ENCODE measurements around the gene TTC7B. TPM values are rescaled to one million over a fixed set of nuclear protein-coding genes. Genes with fewer than 3 reads are reported as not detected.

Gene TTC7B
- total and polyA plus RNA-seq, 2 donors (not counting 3 experiments of a cell fraction or from before 2014, with no cell fraction given): 46.8 to 76.5 TPM

DNA sequence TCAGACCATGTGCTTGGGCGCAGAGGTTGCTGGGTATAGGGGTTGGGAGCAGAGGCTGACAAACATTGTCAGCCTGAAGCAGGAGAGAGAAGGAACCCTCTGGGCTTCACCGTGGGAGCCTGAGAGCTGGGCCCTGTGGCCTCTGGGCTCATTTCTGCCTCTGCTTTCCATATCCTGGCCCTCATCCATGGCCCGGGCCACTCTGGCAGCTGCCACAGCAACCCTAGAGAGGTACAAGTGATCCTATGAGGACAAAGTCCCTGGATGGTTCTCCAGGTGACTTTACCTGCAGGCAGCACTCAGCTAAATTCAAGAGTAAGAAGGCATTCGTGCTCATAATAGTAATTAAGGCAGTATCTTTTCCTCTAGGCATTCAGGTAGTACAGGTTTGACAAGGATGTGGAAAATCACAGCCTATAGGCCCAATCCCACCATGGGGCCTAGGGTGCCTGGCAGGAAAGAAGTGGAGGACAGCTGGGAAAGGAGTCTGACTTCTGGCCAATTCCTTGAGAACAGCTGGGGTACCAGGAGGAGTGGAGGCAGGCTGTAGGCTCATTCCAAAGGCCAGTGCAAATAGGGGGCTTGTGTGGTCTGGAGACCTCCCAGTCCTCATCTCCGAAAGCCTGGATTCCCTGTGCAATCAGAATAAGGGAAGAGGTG, 3.6 kb upstream of the TTC7B start:
- ChIA-PET CTCF (interaction anchor here (1.1 to 1.7 kb wide), 4 partner anchors 13 to 68 kb away, joined by 3 to 4 read pairs (median 3); no protein-coding TSS in a partner anchor), POLR2A (no interaction called here)
- FAIRE-seq (no peak), DNase-seq (ENCODE audit: low read depth, low spot score) (no peak)
- Histone ChIP-seq H3K9me1 (replicated peaks; ENCODE audit: control insufficient read depth, extremely low read depth, insufficient read depth, low read length) (no peaks in the 10 kb centered on the region), H3K4me2 (ENCODE audit: insufficient read depth, low read length) (no peak overlapping the region), H4K20me1 (replicated peaks; ENCODE audit: control insufficient read depth, extremely low read depth, insufficient read depth, low read length) (no peaks in the 10 kb centered on the region), H2AFZ (ENCODE audit: low read depth, low read length) (no peak overlapping the region), H3K4me1 (ENCODE audit: control insufficient read depth, extremely low read depth, insufficient read depth, low read length) (peaks cover 7% of the 10 kb centered on the region), H3K4me3 (replicated peaks in 1 of 3; ENCODE audit: insufficient read depth in 1 of 3, low read depth in 1 of 3, low read length in 3 of 3) (no peak overlapping the region), H3K9me3 (replicated peaks; ENCODE audit: control insufficient read depth, insufficient read depth, low read length) (no peaks in the 10 kb centered on the region), H3K9ac (replicated peaks; ENCODE audit: extremely low read depth, insufficient read depth, low read length) (no peak overlapping the region), H3K27ac (ENCODE audit: insufficient read depth, low read depth, low read length) (no peak overlapping the region), H3K36me3 (ENCODE audit: control insufficient read depth in 2 of 2, extremely low read depth in 1 of 2, insufficient read depth in 2 of 2, low read length in 2 of 2) (no peaks in the 10 kb centered on the region), H3K27me3 (ENCODE audit: control insufficient read depth in 2 of 2, insufficient read depth in 2 of 2, low read length in 2 of 2) (no peaks in the 10 kb centered on the region), H3K79me2 (ENCODE audit: control insufficient read depth, insufficient read depth, low read length) (peaks cover 9% of the 10 kb centered on the region)
- no TSS peak for BruUV-seq (replicated peaks)
- dilution Hi-C loops (cut with MboI; ENCODE audit: extremely low pct_ligation_motif_present, low sequenced_read_pairs): no loop called here
- TF ChIP-seq GATA2 (IDR thresholded peaks at IDR 0.05; ENCODE audit: insufficient read depth, insufficient read length, low read depth, low read length) (no peak), JUN (IDR thresholded peaks at IDR 0.05; ENCODE audit: borderline replicate concordance, insufficient read depth, insufficient read length, low read depth) (no peak), EZH2 (IDR thresholded peaks at IDR 0.05; ENCODE audit: borderline replicate concordance, low read depth, low read length, severe bottlenecking) (no peak)
- intact Hi-C loops (cut with micrococcal nuclease): loop anchor here (5.0 kb wide), 1 partner anchor 518 kb away; no protein-coding TSS in a partner anchor

DNA sequence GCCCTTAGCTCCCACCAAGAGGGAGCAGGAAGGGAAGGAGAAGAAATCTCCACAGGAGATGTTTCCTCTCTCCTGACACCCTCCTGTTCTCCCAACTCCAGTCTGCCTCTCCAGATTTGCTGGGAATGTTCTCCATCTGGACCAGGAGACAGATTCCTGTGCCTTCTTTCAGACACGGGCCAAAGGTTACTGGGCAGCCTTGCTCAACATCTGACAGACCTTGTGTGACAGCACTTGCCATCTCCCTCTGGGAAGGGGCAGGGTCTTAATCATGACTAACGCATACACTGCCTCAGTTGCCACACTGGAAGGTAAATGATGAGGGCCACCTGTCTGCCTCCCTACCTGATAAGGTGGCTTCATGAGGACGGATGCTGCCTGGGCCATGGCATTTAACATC, 2.5 kb upstream of the TTC7B start:
- BruUV-seq (replicated peaks): no TSS peak
- Histone ChIP-seq H3K27ac (ENCODE audit: insufficient read depth, low read depth, low read length) (no peak overlapping the region), H3K9me1 (replicated peaks; ENCODE audit: control insufficient read depth, extremely low read depth, insufficient read depth, low read length) (no peaks in the 10 kb centered on the region), H4K20me1 (replicated peaks; ENCODE audit: control insufficient read depth, extremely low read depth, insufficient read depth, low read length) (no peaks in the 10 kb centered on the region), H3K9me3 (replicated peaks; ENCODE audit: control insufficient read depth, insufficient read depth, low read length) (no peaks in the 10 kb centered on the region), H3K4me2 (ENCODE audit: insufficient read depth, low read length) (no peak overlapping the region), H2AFZ (ENCODE audit: low read depth, low read length) (no peak overlapping the region), H3K36me3 (ENCODE audit: control insufficient read depth in 2 of 2, extremely low read depth in 1 of 2, insufficient read depth in 2 of 2, low read length in 2 of 2) (no peaks in the 10 kb centered on the region), H3K4me3 (replicated peaks in 1 of 3; ENCODE audit: insufficient read depth in 1 of 3, low read depth in 1 of 3, low read length in 3 of 3) (no peak overlapping the region), H3K9ac (replicated peaks; ENCODE audit: extremely low read depth, insufficient read depth, low read length) (no peak overlapping the region), H3K4me1 (ENCODE audit: control insufficient read depth, extremely low read depth, insufficient read depth, low read length) (peaks cover 9% of the 10 kb centered on the region), H3K79me2 (ENCODE audit: control insufficient read depth, insufficient read depth, low read length) (peaks cover 20% of the 10 kb centered on the region), H3K27me3 (ENCODE audit: control insufficient read depth in 2 of 2, insufficient read depth in 2 of 2, low read length in 2 of 2) (no peaks in the 10 kb centered on the region)
- DNase-seq (ENCODE audit: low read depth, low spot score) (no peak), FAIRE-seq (no peak)
- ChIA-PET POLR2A (no interaction called here), CTCF (interaction anchor here (1.7 kb wide), 1 partner anchor 33 kb away, joined by 4 read pairs; no protein-coding TSS in a partner anchor)
- dilution Hi-C loops (cut with MboI; ENCODE audit: extremely low pct_ligation_motif_present, low sequenced_read_pairs): no loop called here
- TF ChIP-seq MYC (IDR thresholded peaks at IDR 0.05; ENCODE audit: low read depth, low read length): no peak
- no peak for TF ChIP-seq FOS (IDR thresholded peaks at IDR 0.05; ENCODE audit: borderline replicate concordance, insufficient read depth, low read length)
- TF ChIP-seq EZH2 (IDR thresholded peaks at IDR 0.05; ENCODE audit: borderline replicate concordance, low read depth, low read length, severe bottlenecking): no peak
- TF ChIP-seq JUN (IDR thresholded peaks at IDR 0.05; ENCODE audit: borderline replicate concordance, insufficient read depth, insufficient read length, low read depth): no peak
- TF ChIP-seq GATA2 (IDR thresholded peaks at IDR 0.05; ENCODE audit: insufficient read depth, insufficient read length, low read depth, low read length): no peak
- TF ChIP-seq, protein P1, sequence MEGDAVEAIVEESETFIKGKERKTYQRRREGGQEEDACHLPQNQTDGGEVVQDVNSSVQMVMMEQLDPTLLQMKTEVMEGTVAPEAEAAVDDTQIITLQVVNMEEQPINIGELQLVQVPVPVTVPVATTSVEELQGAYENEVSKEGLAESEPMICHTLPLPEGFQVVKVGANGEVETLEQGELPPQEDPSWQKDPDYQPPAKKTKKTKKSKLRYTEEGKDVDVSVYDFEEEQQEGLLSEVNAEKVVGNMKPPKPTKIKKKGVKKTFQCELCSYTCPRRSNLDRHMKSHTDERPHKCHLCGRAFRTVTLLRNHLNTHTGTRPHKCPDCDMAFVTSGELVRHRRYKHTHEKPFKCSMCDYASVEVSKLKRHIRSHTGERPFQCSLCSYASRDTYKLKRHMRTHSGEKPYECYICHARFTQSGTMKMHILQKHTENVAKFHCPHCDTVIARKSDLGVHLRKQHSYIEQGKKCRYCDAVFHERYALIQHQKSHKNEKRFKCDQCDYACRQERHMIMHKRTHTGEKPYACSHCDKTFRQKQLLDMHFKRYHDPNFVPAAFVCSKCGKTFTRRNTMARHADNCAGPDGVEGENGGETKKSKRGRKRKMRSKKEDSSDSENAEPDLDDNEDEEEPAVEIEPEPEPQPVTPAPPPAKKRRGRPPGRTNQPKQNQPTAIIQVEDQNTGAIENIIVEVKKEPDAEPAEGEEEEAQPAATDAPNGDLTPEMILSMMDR (IDR thresholded peaks at IDR 0.05; ENCODE audit: extremely low read depth in 1 of 2, insufficient read depth in 1 of 2, low read depth in 1 of 2, low read length in 2 of 2): no peak
- no peak for TF ChIP-seq POLR2A (IDR thresholded peaks at IDR 0.05; ENCODE audit: low read depth, low read length)
- intact Hi-C loops (cut with micrococcal nuclease): loop anchor here (5.0 kb wide), 1 partner anchor 516 kb away; no protein-coding TSS in a partner anchor

Data from endothelial cell of umbilical vein (primary cell).